PC-3 (cell line): ENCODE data around the gene TMEM178A.

Source experiments
- CTCF ChIP-seq: fragments of 300-600 bp; sonication (generic); conservative IDR thresholded peaks from 2 replicates; pipeline ENCODE4 v1.5.1; 2017; ENCODE audit warnings: antibody characterized with exemption, low read depth, mild to moderate bottlenecking, low read length
- EZH2 ChIP-seq: fragments of 300-600 bp; sonication (generic); IDR thresholded peaks from one replicate; pipeline ENCODE4 v1.6.1; 2017; ENCODE audit warnings: antibody characterized with exemption, mild to moderate bottlenecking, low read length; ENCODE audit not compliant: unreplicated experiment
- EZH2phosphoT487 ChIP-seq: fragments of 300-600 bp; sonication (generic); IDR thresholded peaks from 2 replicates; pipeline ENCODE4 v1.6.1; 2018; ENCODE audit warnings: mild to moderate bottlenecking, antibody characterized with exemption, low read length, borderline replicate concordance

GRCh38 chr2:39693245-39693644 is 27.5 kb downstream of the TMEM178A start:
- no peak for TF ChIP-seq CTCF
- TF ChIP-seq EZH2phosphoT487: no peak
- TF ChIP-seq EZH2: no peak
